ENCODE data around the gene NCLN.
"Not testable (repeated sequence)": the region's sequence is repeated elsewhere in the genome, so short reads cannot be mapped to it uniquely, and the experiment has no call there.

The NCLN gene

GRCh38 chr19:3229346-3229743 lies 43.6 kb downstream of the NCLN start:
- DNase-seq, result no peak

GRCh38 chr19:3229888-3230496 lies 44.3 kb downstream of the NCLN start:
- no peak for DNase-seq

GRCh38 chr19:3231288-3231687 lies 45.6 kb downstream of the NCLN start:
- no peak for DNase-seq

GRCh38 chr19:3233116-3233515 lies 47.4 kb downstream of the NCLN start:
- no peak for DNase-seq

GRCh38 chr19:3233831-3234230 lies 48.1 kb downstream of the NCLN start:
- DNase-seq, result no peak

- DNase-seq, result peak; percentile 74
Measured at GRCh38 chr19:3234800-3235199, 49.1 kb downstream of the NCLN start.

- not testable (repeated sequence) for DNase-seq
Measured at GRCh38 chr19:3235604-3236003, 49.9 kb downstream of the NCLN start.

GRCh38 chr19:3236272-3236671 lies 50.5 kb downstream of the NCLN start:
- no peak for DNase-seq

GRCh38 chr19:3238066-3238561 lies 52.4 kb downstream of the NCLN start:
- no peak for DNase-seq

GRCh38 chr19:3239367-3239766 lies 53.6 kb downstream of the NCLN start:
- no peak for DNase-seq

GRCh38 chr19:3243819-3244700 lies 58.3 kb downstream of the NCLN start:
- peak; percentile 74 for DNase-seq

GRCh38 chr19:3245050-3245449 lies 59.3 kb downstream of the NCLN start:
- no peak for DNase-seq

GRCh38 chr19:3248728-3249326 lies 63.1 kb downstream of the NCLN start:
- DNase-seq, result no peak

- DNase-seq, result peak; percentile 39
Measured at GRCh38 chr19:3249408-3249807, 63.7 kb downstream of the NCLN start.

GRCh38 chr19:3250675-3251074 lies 64.9 kb downstream of the NCLN start:
- peak; percentile 69 for DNase-seq

GRCh38 chr19:3251229-3251628 lies 65.5 kb downstream of the NCLN start:
- no peak for DNase-seq

- DNase-seq, result no peak
Measured at GRCh38 chr19:3252650-3253049, 66.9 kb downstream of the NCLN start.

- DNase-seq, result no peak
Measured at GRCh38 chr19:3253270-3253669, 67.5 kb downstream of the NCLN start.

- no peak for DNase-seq
Measured at GRCh38 chr19:3254520-3254919, 68.8 kb downstream of the NCLN start.

GRCh38 chr19:3257071-3257470 lies 71.3 kb downstream of the NCLN start:
- DNase-seq, result no peak
